Erythroblast (primary cell): Measurements from ENCODE around the gene CTNNA2.

Experiments
- DNase-seq, 2 experiments: peaks; one replicate each; lab custom pipeline; 2025; lab: John Stamatoyannopoulos, UW
- GATA1 ChIP-seq: IDR thresholded peaks from 2 replicates; pipeline ENCODE4 v1.6.1; 2011; ENCODE audit warnings: low read depth, mild to moderate bottlenecking, control low read depth, low read length, moderate library complexity
- POLR2A ChIP-seq: IDR thresholded peaks from 2 replicates; pipeline ENCODE4 v1.6.1; 2011; ENCODE audit warnings: mild to moderate bottlenecking, low read length

Gene CTNNA2

GRCh38 chr2:79975791-79976565 is 463.1 kb downstream of the CTNNA2 start:
- no peak for DNase-seq
- TF ChIP-seq POLR2A (no peak), GATA1 (no peak)

- no peak for DNase-seq
- no peak for TF ChIP-seq GATA1
- TF ChIP-seq POLR2A, result no peak
These were observed 464.9 kb downstream of the CTNNA2 start for GRCh38 chr2:79977792-79978191.

DNA sequence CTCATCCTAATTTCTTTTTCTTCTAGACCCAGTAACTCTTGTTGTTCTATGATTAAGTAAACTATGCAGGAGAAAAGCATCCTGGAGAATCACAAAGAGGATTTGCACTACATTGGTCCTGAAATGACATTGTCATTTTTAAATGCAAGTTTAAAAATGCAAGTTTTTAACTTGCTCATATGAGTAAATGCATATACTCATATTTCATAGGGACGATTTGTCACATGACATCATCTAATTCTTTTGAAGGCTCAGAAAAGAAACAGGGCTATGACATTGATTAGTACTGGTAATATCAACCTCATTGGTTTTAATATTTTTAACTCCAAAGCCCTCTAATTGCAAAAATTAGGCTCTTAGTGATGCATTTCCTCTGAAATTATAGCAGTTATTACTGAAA is 467.3 kb downstream of the CTNNA2 start:
- TF ChIP-seq POLR2A (no peak), GATA1 (no peak)
- DNase-seq, result no peak

- no peak for TF ChIP-seq POLR2A
- no peak for TF ChIP-seq GATA1
- no peak for DNase-seq
These were observed 468.0 kb downstream of the CTNNA2 start for GRCh38 chr2:79980816-79981215.

DNA sequence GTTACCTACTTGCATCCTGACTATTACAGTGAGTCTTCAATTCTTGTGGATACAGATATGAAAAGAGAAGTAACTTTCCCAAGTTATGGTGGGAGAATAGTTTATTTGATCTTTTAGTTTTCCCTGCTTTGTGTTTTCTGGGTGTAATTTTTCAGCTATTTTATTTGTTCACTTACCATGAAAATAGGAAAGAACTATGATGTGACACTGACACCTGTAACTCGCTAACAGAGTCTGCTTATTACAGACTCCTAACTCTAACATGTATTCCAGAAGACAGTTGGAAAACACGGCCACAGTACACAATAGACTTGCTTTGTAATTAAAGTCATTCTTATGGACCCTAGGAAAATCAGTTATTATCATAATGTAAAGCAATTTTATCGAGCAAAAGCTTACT is 468.5 kb downstream of the CTNNA2 start:
- no peak for DNase-seq
- TF ChIP-seq POLR2A, result no peak
- TF ChIP-seq GATA1, result no peak

GRCh38 chr2:79982445-79982844 is 469.6 kb downstream of the CTNNA2 start:
- DNase-seq, result peak in 1 of 2 experiments; percentile 22
- TF ChIP-seq POLR2A (no peak), GATA1 (no peak)

GRCh38 chr2:79984476-79984875 is 471.6 kb downstream of the CTNNA2 start:
- no peak for DNase-seq
- no peak for TF ChIP-seq POLR2A
- no peak for TF ChIP-seq GATA1

DNA sequence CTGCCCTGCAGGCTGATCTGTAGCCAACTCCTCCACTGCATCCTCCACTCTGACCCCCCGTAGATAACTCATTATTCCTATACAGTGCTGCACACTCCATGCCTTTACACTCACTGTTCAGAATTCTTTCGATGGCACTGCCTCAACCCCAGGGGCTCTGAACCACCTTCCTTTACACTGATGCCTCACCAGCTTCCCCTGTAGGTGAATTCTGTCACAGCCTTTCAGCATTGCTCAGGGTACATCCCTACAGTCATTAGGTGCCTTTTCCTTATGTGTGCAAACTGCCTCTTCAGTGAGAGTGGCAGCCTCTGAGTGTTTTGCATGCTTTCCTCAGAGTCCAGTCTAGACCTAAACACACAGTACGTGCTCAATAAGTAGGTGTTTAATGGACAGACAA is 472.3 kb downstream of the CTNNA2 start:
- DNase-seq, result no peak
- TF ChIP-seq GATA1, result no peak
- no peak for TF ChIP-seq POLR2A

- TF ChIP-seq POLR2A (no peak), GATA1 (no peak)
- DNase-seq, result no peak
These were observed 472.7 kb downstream of the CTNNA2 start for GRCh38 chr2:79985571-79985970.

- TF ChIP-seq POLR2A, result no peak
- TF ChIP-seq GATA1, result no peak
- DNase-seq, result no peak
These were observed 480.3 kb downstream of the CTNNA2 start for GRCh38 chr2:79993144-79993543.

- DNase-seq, result no peak
- TF ChIP-seq POLR2A, result no peak
- TF ChIP-seq GATA1, result no peak
These were observed 481.3 kb downstream of the CTNNA2 start for GRCh38 chr2:79994161-79994560.

- no peak for DNase-seq
- TF ChIP-seq GATA1, result no peak
- TF ChIP-seq POLR2A, result no peak
These were observed 482.1 kb downstream of the CTNNA2 start for GRCh38 chr2:79994965-79995364.

- TF ChIP-seq POLR2A, result no peak
- TF ChIP-seq GATA1, result no peak
- DNase-seq, result no peak
These were observed 483.9 kb downstream of the CTNNA2 start for GRCh38 chr2:79996709-79997108.

DNA sequence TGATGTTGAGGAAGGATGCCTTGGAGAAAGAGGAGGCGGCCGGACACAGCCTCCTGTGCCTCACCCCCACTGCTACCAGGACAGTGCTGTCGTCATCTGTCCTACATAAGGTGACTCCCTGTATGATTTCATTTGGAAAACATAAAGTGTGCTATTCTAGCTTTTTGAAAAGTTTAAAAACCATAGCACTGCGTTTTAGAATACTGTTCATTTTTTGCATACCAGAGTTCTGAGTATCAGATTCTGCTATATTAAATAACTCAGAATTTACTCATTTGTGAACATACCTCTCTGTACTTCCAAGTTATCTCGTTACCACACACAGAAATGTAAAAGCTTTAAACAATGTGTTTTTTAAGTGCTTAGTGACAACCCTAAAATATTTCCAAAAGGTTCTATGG is 488.9 kb downstream of the CTNNA2 start:
- DNase-seq, result no peak
- TF ChIP-seq POLR2A (no peak), GATA1 (no peak)

DNA sequence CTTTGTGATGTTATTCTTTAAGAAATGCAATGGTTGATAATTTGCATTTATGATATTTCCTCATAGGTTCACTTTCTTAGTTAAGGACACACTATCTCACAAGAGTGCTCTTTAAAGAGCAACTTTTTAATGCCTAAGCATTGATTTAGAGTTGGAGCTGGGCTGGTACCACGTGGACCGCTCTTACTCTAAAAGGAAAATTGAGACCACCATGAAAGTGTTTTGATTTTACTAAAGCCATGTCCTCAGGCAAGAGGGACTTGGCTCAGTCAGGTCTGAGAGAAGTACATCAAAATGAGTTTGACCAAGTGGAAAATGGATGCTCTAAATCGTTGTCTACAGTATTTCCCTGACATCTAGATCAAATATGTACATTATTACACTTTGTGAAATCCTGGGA is 489.3 kb downstream of the CTNNA2 start:
- TF ChIP-seq POLR2A (no peak), GATA1 (no peak)
- DNase-seq, result no peak
